ENCODE measurements around the gene FBXO2. TPM values are rescaled to one million over a fixed set of nuclear protein-coding genes. Genes with fewer than 3 reads are reported as not detected.
"Not testable (repeated sequence)": the region's sequence is repeated elsewhere in the genome, so short reads cannot be mapped to it uniquely, and the experiment has no call there.

Gene FBXO2
- total RNA-seq, 1 donor from 2014 or later = 5.6 TPM

- Mint-ChIP-seq H3K27ac (no peak overlapping the region), H3K27me3 (peaks cover 14% of the 10 kb centered on the region), H3K4me1 (ENCODE audit: low read depth) (no peaks in the 10 kb centered on the region), H3K9me3 (ENCODE audit: low read depth) (peaks cover 5% of the 10 kb centered on the region), H3K4me3 (ENCODE audit: low read depth) (no peak overlapping the region), H3K36me3 (ENCODE audit: insufficient read depth) (no peaks in the 10 kb centered on the region)
- no peak for TF ChIP-seq CTCF (IDR thresholded peaks at IDR 0.05; ENCODE audit: unreplicated experiment)
- no peak for DNase-seq (ENCODE audit: low spot score, unreplicated experiment)
Observed at GRCh38 chr1:11611638-11612327, 42.4 kb downstream of the FBXO2 start.

- H3K4me3 Mint-ChIP-seq (ENCODE audit: low read depth) = no peak overlapping the region
- H3K27me3 Mint-ChIP-seq = peaks cover 14% of the 10 kb centered on the region
- no peak overlapping the region for H3K27ac Mint-ChIP-seq
- no peak for TF ChIP-seq CTCF (IDR thresholded peaks at IDR 0.05; ENCODE audit: unreplicated experiment)
- H3K9me3 Mint-ChIP-seq (ENCODE audit: low read depth) = peaks cover 5% of the 10 kb centered on the region
- no peak for DNase-seq (ENCODE audit: low spot score, unreplicated experiment)
- H3K36me3 Mint-ChIP-seq (ENCODE audit: insufficient read depth) = no peaks in the 10 kb centered on the region
- H3K4me1 Mint-ChIP-seq (ENCODE audit: low read depth) = no peaks in the 10 kb centered on the region
Observed at GRCh38 chr1:11610629-11611180, 43.5 kb downstream of the FBXO2 start.

GRCh38 chr1:11609378-11609777 is 44.9 kb downstream of the FBXO2 start:
- not testable (repeated sequence) for H3K4me1 Mint-ChIP-seq (ENCODE audit: low read depth); H3K27ac Mint-ChIP-seq; H3K4me3 Mint-ChIP-seq (ENCODE audit: low read depth); H3K9me3 Mint-ChIP-seq (ENCODE audit: low read depth); H3K36me3 Mint-ChIP-seq (ENCODE audit: insufficient read depth); H3K27me3 Mint-ChIP-seq; DNase-seq (ENCODE audit: low spot score, unreplicated experiment)

GRCh38 chr1:11608596-11609130 is 45.6 kb downstream of the FBXO2 start:
- H3K4me3 Mint-ChIP-seq (ENCODE audit: low read depth); H3K9me3 Mint-ChIP-seq (ENCODE audit: low read depth); DNase-seq (ENCODE audit: low spot score, unreplicated experiment); H3K4me1 Mint-ChIP-seq (ENCODE audit: low read depth); H3K27ac Mint-ChIP-seq; H3K36me3 Mint-ChIP-seq (ENCODE audit: insufficient read depth); H3K27me3 Mint-ChIP-seq: not testable (repeated sequence)

GRCh38 chr1:11606775-11607174 is 47.5 kb downstream of the FBXO2 start:
- Mint-ChIP-seq H3K4me3 (ENCODE audit: low read depth) (no peak overlapping the region), H3K4me1 (ENCODE audit: low read depth) (no peaks in the 10 kb centered on the region), H3K36me3 (ENCODE audit: insufficient read depth) (no peaks in the 10 kb centered on the region), H3K27ac (no peak overlapping the region), H3K9me3 (ENCODE audit: low read depth) (peaks cover 5% of the 10 kb centered on the region), H3K27me3 (peaks cover 7% of the 10 kb centered on the region)
- no peak for TF ChIP-seq CTCF (IDR thresholded peaks at IDR 0.05; ENCODE audit: unreplicated experiment)
- DNase-seq (ENCODE audit: low spot score, unreplicated experiment) = no peak

GRCh38 chr1:11602981-11603380 is 51.2 kb downstream of the FBXO2 start:
- H3K4me3 Mint-ChIP-seq (ENCODE audit: low read depth) = no peak overlapping the region
- no peak for TF ChIP-seq CTCF (IDR thresholded peaks at IDR 0.05; ENCODE audit: unreplicated experiment)
- no peak for DNase-seq (ENCODE audit: low spot score, unreplicated experiment)
- peaks cover 3% of the 10 kb centered on the region for H3K9me3 Mint-ChIP-seq (ENCODE audit: low read depth)
- no peaks in the 10 kb centered on the region for H3K4me1 Mint-ChIP-seq (ENCODE audit: low read depth)
- H3K27ac Mint-ChIP-seq = no peak overlapping the region
- no peaks in the 10 kb centered on the region for H3K36me3 Mint-ChIP-seq (ENCODE audit: insufficient read depth)
- H3K27me3 Mint-ChIP-seq = peaks cover 4% of the 10 kb centered on the region

Measured in progenitor cell of endocrine pancreas (in vitro differentiated cells).